GM19240 (cell line): ENCODE measurements around the gene ENAH.
"Not testable (repeated sequence)": the region's sequence is repeated elsewhere in the genome, so short reads cannot be mapped to it uniquely, and the experiment has no call there.

Experiments used
- DNase-seq: peaks from one replicate; pipeline ENCODE4 v3.0.0; 2011; ENCODE audit warnings: low spot score; ENCODE audit not compliant: insufficient read length

ENAH gene

GRCh38 chr1:225532240-225532944 is 120.5 kb downstream of the ENAH start:
- no peak for DNase-seq

- DNase-seq: no peak
These were observed 123.2 kb downstream of the ENAH start for GRCh38 chr1:225529726-225530125.

DNA sequence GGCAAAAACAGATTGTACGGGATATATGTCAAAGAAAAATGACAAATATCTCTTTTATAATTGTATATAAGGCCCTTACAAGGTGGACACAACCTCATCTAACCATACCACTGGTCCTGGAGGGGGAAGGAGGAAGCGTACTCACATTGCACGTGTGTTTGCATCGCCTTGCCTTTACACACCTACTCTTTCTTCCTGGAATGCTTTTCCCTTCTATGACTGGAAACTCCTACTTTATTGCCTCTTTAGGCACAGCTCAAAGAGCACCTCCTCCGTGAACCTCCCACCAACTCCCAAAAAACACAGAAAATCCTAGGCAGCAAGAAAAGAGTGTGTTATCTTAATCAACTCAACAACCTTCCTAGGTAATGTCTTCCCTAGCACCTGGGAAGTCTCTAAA is 125.3 kb downstream of the ENAH start:
- no peak for DNase-seq

- DNase-seq: no peak
These were observed 126.0 kb downstream of the ENAH start for GRCh38 chr1:225526878-225527277.

GRCh38 chr1:225525377-225525776 is 127.5 kb downstream of the ENAH start:
- DNase-seq: no peak

DNA sequence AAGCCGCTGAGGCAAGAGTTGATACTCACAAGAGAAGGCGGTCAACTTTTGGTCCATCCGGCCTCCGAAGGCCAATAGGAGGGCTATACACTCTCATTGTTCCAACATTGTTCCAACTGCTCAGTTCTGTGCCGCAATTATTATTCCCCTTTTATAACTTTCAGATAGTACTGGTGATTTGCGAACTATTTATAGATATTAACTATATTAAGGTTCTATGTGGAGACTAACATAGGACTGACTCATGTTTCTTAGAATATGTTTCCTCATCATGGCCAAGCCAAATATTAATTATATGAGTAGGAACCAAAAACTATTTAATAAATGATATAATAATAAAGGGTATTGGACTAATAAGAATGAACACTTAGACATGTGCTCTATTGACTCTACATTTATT is 128.4 kb downstream of the ENAH start:
- DNase-seq: no peak

DNA sequence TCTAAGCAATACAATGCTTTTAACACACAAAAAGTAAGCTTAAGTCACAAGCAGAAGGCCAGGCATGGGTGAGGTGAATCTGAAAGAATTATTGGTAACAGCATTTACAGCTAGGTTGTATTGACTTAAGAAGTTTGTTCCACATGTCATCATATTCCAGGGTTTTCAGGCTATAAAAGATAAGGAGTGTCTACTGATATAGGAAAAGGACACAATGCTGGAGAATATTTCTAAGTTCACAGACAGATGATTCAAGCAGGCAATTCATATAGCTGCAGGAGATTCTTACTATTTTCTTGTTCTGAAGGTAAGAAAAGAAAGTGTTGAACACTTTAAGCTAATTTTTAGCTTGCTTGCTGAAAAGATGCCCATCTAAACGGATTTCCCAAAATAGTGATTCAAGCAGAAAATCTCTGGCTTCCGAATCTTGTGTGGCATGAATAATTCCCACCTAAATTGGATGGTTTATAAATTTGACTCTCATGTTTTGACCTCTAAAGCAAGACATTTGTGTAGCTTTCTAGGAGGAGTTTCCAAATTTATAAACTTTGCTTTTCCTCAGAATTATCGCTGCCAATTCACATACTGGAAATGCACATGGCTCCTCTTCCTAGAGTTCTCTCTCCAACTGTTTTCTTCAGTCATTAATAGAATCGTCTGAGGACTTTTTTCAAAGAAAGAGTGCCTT is 129.5 kb downstream of the ENAH start:
- no peak for DNase-seq

GRCh38 chr1:225522588-225523262 is 130.2 kb downstream of the ENAH start:
- no peak for DNase-seq

DNA sequence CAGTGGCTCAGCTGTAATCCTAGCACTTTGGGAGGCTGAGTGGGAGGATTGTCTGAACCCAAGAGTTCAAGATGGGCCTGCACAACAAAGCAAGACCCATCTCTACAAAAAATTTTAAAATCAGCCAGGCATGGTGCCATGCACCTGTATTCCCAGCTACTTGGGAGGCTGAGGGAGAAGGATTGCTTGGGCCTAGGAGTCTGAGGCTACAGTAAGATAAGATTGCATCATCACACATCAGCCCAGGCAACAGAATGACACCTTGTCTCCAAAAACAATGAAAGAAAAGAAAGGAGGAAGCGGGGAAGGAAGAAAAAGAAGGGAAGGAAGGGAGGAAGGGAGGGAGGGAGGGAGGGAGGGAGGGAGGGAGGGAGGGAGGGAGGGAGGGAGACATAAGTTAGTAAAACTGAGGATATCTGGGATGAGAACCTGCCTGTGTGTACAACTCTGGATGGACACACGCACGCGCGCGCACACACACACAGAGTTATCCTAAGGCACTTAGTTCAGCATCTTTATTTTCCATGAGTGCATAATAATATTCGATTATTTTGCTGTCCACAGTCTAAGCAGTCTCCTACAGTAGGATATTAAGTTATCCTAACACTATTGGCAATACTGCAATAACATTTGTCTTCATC is 132.2 kb downstream of the ENAH start:
- no peak for DNase-seq

GRCh38 chr1:225519166-225519863 is 133.6 kb downstream of the ENAH start:
- no peak for DNase-seq

DNA sequence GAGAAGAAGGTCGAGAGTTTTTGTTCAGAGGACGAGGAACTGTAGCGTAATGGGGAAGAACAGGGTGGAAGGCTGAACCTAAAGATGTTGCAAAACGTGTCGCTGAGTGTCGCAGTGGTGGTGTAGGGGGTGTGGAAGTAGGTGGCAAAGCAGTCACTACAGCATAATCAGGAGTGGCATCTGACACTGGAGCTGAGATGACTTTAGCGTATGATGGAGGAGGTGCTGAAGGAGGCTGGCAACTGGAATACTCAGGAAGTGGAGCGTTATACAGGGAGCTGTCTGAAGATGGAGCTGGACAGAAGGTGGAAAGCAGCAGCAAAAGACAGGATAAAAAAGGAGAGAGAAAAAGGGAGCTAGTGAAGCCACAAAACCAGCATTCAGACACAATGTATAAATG is 135.2 kb downstream of the ENAH start:
- DNase-seq: no peak

GRCh38 chr1:225517221-225517620 is 135.7 kb downstream of the ENAH start:
- no peak for DNase-seq

- DNase-seq: no peak
These were observed 138.2 kb downstream of the ENAH start for GRCh38 chr1:225514671-225515081.

DNA sequence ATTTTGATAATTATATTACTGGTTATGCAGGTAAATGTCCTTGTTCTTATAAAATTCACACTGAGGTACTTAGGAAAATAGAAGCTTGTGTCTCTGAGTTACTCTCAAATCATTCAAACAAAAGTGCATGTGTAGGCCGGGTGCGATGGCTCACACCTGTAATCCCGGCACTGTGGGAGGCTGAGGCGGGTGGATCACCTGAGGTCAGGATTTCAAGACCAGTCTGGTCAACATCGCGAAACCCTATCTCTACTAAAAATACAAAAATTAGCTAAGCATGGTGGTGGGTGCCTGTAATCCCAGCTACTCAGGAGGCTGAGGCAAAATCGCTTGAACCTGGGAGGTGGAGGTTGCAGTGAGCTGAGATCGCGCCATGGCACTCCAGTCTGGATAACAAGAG is 139.3 kb downstream of the ENAH start:
- DNase-seq: not testable (repeated sequence)

DNA sequence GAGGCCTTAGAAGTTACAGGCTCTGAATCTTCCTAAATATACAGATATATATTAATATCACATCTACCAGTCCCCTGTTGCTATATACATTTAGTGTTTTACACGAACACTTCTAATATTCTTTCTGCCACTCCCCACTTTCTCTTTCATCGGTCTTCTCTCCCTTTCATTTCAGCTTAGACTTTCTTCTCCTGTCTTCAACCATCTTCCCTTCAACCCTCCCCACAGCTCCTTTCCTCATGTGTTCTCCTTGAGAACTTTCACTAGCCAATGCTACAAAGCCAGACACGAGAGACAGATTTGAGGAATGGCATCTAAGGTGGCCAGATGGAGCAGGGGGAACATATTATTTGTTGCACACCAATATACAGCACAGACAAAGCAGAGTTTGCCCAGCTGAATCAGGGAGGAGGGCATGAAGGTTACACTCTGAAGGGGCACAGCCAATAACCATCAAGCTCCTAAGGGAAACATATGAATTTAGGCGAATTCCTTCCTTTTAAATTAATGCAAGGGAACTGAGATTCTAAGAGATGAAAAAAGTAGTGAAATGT is 141.0 kb downstream of the ENAH start:
- no peak for DNase-seq

GRCh38 chr1:225510740-225511139 is 142.2 kb downstream of the ENAH start:
- not testable (repeated sequence) for DNase-seq

DNA sequence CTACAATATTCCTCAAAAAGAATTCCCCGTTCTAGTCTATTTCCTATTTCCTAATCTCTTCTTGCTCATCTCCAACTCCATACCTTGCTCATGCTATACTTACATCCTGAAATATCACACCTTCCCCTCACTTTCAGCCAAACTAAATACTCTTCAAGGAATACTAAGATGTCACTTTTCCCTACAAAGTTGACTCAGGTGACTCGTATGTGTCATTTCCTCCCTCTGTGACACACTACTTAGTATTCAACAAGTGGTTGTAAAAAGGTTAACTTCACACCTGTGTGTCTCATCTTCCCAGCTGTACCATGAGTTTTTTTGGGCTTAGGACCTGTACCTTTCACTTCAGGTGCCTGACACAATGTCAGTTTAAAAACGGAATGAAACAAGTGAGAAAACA is 143.2 kb downstream of the ENAH start:
- no peak for DNase-seq

- DNase-seq: no peak
These were observed 143.6 kb downstream of the ENAH start for GRCh38 chr1:225509376-225509707.

GRCh38 chr1:225508538-225509375 is 144.2 kb downstream of the ENAH start:
- DNase-seq: no peak

GRCh38 chr1:225506727-225507126 is 146.2 kb downstream of the ENAH start:
- DNase-seq: no peak
